NCI-H2171 (cell line): ENCODE measurements around the gene RALGDS.
"Not testable (repeated sequence)": the region's sequence is repeated elsewhere in the genome, so short reads cannot be mapped to it uniquely, and the experiment has no call there.

Source experiments
- DNase-seq: peaks from one replicate; lab custom pipeline; 2025; lab: John Stamatoyannopoulos, UW

RALGDS gene

GRCh38 chr9:133121198-133121914 is at the start of gene RALGDS:
TSS of gene RALGDS (minus strand) at chr9:133121240. CDS start at chr9:133121154, 86 bp downstream.
- peak; percentile 97 for DNase-seq

DNA sequence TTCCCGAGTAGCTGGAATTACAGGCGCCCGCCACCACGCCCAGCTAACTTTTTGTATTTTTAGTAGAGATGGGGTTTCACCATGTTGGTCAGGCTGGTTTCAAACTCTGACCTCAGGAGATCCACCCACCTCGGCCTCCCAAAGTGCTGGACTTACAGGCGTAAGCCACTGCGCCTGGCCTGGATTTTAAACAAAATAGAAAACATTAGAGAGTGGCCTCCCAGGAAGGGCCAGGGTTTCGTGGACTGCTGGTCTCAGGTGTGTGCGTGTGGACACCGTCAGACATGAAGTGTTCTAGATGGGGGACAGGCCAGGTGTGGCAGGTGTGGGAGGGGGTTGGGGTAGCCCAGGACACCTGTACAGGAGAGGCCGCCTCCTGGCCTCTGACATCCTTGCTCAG is 49.7 kb upstream of the RALGDS start:
- DNase-seq, result no peak

DNA sequence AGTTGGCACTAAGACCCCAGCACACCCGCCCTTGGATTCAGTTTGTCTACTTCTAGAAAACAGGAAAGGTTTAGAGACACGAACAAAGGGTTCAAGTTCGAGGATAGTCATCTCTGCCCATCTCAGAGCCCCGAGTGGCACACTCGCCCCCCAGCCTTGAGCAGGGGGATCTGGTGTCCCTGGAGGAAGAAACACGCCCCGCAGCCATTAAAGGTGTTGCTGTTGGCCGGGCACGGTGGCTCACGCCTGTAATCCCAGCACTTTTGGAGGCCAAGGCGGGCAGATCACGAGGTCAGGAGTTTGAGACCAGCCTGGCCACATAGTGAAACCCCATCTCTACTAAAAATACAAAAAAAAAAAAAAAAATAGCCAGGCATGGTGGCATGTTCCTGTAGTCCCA is 48.6 kb upstream of the RALGDS start:
- DNase-seq, result not testable (repeated sequence)

GRCh38 chr9:133169102-133169501 is 48.1 kb upstream of the RALGDS start:
- no peak for DNase-seq

DNA sequence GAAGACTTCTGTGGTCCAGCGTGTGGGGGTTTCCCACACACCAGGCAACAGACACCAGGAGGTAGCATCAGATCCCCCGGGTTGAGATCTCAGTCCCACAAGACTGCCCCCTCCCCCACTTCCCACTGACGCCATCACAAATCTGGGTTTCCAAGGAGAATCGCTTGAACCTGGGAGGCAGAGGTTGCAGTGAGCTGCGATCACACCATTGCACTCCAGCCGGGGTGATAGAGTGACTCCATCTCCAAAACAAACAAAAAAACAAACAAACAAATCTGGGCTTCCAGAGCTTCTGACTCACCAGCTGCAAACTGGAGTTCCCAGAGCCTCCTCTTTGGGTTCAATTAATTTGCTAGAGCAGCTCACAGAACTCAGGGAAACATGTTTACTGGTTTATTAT is 47.4 kb upstream of the RALGDS start:
- no peak for DNase-seq

DNA sequence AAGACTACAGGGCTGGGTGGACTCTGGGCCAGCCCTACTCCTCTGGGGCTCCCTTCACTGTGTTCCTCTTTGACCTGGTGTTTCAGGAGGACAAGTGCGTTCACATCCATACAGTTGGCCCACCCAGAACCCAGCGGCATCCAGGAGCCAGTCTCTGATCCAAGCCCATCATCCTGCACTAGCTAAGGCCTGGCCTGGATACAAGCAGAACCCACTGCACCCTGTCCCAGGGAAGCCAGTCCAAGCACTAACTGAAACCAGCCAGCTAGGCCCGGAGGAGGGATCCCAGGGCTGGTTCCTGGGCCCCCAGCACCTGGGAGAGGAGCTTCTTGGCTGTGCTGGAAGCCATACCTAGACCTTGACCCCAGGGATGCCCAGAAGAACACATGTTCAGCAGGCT is 46.7 kb upstream of the RALGDS start:
- DNase-seq, result no peak

GRCh38 chr9:133167096-133167730 is 46.2 kb upstream of the RALGDS start:
- DNase-seq, result no peak

DNA sequence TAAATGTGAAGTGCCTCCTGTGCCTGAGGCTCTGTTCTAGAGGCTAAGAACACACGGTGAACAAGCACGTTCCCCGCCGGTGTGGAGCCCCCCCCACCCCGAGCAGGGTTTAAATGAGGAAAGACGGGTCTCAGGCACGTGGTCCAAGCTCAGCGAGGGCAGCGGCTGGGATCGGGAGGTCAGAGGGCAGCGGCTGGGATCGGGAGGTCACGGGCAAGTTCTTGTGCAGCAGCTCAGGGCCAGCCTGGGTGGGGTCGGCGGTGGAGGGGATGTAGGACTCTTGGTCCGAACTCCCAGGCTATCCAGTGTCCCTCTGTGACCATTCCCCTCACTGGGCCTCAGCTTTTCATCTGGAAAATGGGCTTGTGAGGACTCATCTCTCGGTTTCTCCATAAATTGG is 45.4 kb upstream of the RALGDS start:
- DNase-seq, result no peak

GRCh38 chr9:133165452-133165730 is 44.4 kb upstream of the RALGDS start:
- DNase-seq, result no peak

DNA sequence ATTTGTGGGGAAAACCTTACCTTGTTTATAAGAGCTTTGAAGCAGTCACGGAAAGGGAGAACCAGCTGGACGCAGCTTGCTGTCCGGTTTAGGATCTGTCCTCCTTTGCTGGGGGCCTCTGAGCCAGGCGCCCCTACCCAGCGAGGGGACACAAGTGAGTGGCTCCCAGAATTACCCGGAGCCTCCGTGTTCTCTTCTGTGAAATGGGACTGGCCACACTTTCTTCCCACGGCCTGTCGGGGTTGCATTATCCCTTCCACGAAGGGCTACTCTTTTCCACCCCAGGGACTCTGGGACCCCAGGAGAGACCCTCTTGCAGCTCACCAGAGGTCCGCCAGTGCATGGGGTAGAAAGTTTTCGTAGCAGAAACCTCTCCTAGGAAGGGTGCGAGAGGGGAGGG is 43.2 kb upstream of the RALGDS start:
- DNase-seq, result no peak

DNA sequence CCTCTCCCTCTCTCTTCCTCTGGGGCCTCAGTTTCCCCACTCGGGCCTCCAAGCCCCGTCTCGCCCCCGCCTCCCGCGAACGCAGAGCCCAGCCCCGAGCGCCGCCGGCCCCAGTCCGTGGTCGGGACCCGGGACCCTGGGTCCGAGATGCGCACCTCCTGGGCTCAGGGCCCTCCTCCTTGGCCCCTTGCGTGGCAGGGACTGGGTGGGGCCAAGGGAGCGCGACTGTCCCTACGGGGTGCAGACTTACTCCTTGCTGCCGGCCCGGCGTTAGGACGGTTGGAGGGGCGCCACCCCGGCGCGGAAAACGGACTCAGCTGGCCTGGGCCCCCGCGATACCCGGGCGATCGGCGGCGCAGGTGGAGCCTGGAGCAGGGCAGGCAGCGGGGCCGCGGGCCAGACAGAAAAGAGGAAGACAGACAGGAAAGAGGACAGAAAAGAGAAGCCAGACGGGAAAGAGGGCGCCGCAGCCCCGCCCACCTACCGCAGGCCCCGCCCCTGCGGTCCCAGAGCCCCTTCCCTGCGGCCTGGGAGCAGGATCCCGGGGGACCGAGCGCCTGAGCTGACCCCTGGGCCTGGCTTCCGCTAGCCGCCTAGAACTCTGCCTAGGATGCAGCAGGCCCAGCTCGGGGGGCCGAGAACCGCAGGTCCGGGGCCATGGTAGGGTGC is 42.6 kb upstream of the RALGDS start, which contains the start of gene GBGT1:
Gene GBGT1 (minus strand): TSS at position 411 of the 669 bp plus-strand sequence. CDS start 1,502 bp downstream, outside the sequence.
- no peak for DNase-seq

- DNase-seq, result no peak
These were observed 41.9 kb upstream of the RALGDS start for GRCh38 chr9:133162861-133163503.

DNA sequence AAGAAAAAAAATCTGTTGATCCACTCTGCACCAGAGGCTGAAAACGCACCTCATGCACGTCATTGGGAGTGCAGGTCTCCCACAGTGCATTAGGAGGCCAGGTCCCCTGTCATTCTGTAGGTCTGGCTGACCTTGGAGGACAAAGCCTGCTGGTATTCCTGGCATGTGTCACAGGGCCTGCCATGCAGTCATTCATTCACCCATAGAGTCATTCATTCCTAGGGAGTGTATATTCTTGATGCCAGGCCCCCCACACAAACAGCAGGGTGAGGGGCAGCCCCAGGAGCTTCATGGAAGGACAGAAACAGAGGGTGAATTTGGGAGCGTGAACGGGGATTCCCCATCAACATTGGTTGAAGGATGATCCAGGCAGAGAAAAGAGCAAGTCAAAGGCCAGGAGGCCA is 40.5 kb upstream of the RALGDS start:
- no peak for DNase-seq

- peak; percentile 34 for DNase-seq
These were observed 39.9 kb upstream of the RALGDS start for GRCh38 chr9:133160742-133161546.

- DNase-seq, result no peak
These were observed 37.7 kb upstream of the RALGDS start for GRCh38 chr9:133158695-133159094.

- no peak for DNase-seq
These were observed 34.1 kb upstream of the RALGDS start for GRCh38 chr9:133155156-133155555.

DNA sequence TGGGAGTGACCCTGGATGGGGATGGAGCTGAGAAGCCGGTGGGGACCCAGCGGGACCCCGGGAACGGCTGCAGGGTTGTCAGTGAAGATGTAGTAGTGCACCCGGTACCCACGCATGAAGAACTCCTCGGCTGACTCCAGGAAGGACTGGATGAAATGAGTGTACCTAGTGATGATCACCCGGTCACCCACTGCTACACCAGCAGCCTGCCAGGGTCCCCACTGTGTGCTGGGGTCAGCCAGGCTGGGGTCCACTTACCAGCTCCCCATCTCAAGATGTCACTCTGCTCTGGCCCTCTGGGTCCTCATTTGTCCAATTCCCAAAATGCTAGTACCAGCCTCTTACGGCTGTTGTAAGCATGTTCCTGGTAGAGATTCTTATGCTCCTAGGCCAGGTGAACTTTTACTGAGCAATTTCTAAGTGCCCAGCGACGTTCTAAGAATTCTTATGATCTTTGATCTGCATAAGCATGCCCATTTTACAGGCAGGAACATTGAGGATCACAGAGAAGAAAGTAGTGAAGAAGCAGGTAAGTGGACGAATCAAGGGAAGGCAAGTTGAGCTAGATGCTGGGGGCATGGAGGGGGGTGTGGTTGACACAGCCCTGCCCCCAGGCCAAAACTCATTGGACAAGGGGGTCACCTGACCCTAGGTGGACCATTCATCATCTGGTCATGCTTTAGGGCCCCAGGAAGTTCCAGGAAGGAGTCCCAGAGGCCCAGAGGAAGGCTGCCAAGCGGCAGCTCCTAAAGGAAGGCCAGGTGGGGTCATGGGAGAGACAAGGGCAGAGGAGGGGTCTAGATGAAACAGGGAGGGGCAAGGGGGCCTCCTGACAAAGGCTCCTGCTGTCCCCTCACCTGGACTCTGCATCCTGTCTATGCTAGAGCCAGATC is 33.3 kb upstream of the RALGDS start:
- DNase-seq, result no peak

DNA sequence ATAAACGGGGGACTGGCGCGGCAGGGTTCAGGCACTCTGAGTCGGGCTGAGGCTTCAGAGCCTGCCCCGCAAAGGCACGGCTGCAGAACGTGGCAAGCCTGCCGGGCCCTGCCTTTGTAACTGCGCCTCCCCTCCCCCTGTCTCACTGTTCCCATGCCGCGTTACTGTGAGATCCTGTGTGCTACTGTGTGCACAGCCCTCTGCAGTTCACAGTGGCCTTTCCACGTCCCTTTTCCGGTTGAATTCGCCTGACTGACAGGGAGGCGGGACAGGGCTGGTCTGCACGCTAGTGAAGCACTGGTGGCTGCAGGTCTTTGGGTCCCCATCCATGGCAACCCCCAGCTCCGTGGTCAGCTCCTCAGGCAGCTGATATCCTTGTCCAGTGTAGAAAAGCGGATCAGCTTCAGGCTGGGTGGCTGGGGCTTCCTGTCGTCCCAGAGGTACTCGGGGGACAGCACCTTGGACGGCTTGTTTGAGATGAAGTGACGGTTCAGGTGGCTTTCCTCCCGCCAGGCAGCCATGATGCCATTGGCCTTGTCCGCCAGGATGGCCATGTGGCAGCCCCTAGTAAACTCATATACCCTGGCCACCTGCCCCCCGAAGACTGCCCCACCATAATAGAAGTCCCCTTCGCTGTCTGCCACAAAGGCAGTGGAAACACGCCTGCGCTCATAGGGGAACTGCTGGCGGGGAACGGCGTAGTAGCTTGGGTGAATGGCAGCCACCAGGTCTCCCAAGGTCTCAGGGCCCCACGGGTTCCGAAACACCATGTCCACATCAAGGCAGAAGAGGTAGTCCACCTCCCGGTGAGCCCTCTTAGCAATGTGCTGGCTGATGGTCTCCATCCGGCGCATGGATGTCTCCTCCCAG is 32.4 kb upstream of the RALGDS start:
- DNase-seq, result no peak

DNA sequence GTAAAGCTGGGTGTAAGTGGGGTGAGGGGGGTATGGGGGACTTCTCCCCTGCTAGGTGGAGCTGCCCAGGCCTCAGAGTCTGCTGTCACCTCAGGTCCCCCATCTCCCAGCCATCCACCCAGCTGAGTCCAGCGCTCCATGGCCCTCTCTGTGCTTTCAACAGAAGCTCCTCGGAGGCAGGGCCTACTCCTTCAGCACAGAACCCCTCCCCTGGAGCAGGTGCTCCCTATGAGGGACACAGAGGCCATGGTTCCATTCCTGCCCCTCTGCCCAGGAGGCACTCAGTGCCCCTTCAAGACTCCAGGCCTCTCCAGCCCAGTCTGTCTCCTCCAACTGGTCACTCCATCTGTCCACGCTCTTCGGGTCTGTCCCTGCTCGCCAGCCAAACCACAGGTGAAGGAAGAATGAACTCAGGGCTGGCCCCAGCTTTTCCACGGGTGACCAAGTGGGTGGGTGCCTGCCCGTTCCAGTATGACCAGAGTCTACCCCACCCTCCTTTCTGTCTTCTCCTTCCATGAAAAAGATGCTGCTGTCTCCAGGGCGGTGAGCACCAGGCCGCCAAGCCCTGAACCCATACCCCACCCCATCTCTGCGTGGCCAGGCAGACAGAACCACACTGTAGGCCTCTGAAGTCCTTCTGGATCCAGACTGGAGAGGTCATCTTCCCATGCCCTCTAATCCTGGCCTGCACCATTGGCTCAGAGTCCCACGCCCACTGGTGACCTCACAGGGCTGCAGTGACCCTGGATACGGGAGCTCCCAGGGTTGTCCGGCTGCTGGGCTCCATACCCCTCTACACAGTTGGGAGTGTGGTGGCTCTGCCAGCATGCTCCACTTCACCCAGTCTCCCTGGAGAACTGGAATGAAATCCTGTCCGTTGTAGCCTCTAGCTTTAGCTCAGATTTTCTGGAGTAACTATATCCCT is 30.8 kb upstream of the RALGDS start:
- DNase-seq, result no peak
